ENCODE results near the gene IL1RL1. TPM values are rescaled to one million over a fixed set of nuclear protein-coding genes. Genes with fewer than 3 reads are reported as not detected.

The IL1RL1 gene
- total and polyA plus RNA-seq, 2 experiments from 2014 or later: not detected

DNA sequence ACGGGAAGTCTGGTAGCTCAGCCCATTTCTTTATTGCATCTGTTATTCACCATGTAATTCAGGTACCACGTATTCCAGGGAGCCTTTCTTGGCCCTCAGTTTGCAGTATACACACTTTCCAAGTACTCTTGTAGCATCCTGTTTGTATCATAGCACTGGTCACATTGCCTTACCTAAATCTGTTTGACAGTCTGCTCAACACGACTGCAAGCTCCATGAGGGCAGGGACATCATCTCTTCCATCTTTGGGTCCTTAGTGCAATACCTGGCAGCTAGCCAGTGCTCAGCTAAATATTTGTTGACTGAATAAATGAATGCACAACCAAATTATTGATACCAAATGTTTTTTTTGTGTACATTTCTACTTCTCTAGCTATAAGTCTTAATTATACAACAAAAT lies 33.0 kb downstream of the IL1RL1 start:
- Histone ChIP-seq H3K9me3 (ENCODE audit: low read depth) (no peaks in the 10 kb centered on the region), H3K27ac (no peak overlapping the region), H3K4me3 (no peak overlapping the region), H3K4me1 (ENCODE audit: low read depth) (no peaks in the 10 kb centered on the region), H3K27me3 (peaks cover 3% of the 10 kb centered on the region), H3K36me3 (no peaks in the 10 kb centered on the region)
- TF ChIP-seq, protein P1, sequence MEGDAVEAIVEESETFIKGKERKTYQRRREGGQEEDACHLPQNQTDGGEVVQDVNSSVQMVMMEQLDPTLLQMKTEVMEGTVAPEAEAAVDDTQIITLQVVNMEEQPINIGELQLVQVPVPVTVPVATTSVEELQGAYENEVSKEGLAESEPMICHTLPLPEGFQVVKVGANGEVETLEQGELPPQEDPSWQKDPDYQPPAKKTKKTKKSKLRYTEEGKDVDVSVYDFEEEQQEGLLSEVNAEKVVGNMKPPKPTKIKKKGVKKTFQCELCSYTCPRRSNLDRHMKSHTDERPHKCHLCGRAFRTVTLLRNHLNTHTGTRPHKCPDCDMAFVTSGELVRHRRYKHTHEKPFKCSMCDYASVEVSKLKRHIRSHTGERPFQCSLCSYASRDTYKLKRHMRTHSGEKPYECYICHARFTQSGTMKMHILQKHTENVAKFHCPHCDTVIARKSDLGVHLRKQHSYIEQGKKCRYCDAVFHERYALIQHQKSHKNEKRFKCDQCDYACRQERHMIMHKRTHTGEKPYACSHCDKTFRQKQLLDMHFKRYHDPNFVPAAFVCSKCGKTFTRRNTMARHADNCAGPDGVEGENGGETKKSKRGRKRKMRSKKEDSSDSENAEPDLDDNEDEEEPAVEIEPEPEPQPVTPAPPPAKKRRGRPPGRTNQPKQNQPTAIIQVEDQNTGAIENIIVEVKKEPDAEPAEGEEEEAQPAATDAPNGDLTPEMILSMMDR (IDR thresholded peaks at IDR 0.05; ENCODE audit: low read depth, low read length): no peak
- DNase-seq (ENCODE audit: low read depth in 1 of 2, low spot score in 1 of 2): peak in 1 of 2 donors; percentile 56

DNA sequence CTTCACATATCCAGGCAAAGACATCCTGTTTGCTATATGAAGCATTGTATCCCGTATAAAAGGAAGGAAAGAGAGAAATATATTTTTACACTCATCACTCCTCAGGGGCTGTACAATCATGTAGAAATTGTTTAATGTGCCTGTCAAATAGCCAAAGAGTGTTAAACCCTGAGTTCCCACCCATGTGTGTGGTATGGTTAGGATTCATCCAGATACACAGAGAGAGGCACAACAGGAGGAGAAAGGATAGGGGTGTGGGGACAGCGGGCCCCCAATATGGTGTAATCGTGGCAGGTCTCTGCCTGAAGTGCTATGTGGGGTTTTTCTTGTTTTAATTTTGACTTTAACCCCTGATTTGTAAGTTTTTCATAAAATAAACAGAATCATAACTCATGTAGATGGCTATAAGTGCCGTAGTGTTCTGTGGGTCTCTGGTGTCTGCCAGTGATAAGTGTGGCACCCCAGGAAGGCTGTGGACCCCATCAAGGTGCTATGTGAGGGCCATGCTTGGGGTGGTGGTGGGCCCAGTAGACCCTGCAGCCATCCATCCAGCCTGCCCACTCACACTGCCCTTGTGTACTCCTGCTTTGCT lies 34.1 kb downstream of the IL1RL1 start:
- no peak overlapping the region for H3K4me3 ChIP-seq
- H3K27me3 ChIP-seq: peaks cover 3% of the 10 kb centered on the region
- H3K27ac ChIP-seq: no peak overlapping the region
- TF ChIP-seq, protein P1 (IDR thresholded peaks at IDR 0.05; ENCODE audit: low read depth, low read length): no peak
- peak in 1 of 2 donors; percentile 61 for DNase-seq (ENCODE audit: low read depth in 1 of 2, low spot score in 1 of 2)
- no peaks in the 10 kb centered on the region for H3K36me3 ChIP-seq
- no peaks in the 10 kb centered on the region for H3K4me1 ChIP-seq (ENCODE audit: low read depth)
- H3K9me3 ChIP-seq (ENCODE audit: low read depth): no peaks in the 10 kb centered on the region

DNA sequence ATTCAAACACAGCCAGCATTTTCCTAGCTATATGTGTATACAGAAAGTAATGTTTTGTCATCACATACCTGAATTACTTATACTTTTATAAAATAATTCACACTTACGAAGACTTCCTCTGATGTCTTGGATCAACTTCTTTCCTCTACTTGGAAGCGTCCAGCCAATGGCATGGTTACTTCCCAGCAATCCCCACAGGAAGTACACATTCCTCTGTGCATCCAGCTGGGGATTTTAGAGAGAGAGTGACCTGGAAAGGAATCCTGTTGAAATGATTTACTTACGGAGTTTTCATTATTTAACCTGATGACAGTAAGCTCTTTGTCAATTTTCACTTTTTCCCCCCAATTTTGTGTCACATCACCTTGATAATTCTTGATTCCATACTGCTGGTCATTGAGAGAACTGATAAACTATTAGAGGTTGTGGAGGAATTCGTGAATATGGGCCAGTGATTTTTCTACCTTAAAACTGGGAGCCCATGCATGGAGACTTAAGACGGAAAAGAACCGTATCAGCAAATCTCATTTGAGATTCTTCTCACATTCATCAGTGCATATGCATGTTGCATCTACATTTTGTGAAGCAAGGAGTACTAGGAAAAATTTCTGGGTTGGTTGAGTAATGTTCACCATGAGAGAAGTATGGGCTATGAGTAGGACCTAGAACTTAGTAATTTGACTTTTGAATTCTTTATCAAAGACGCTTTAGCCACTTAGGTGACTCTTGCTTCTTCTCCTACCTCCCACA lies 35.2 kb downstream of the IL1RL1 start:
- TF ChIP-seq, protein P1 (IDR thresholded peaks at IDR 0.05; ENCODE audit: low read depth, low read length): no peak
- Histone ChIP-seq H3K27me3 (peaks cover 3% of the 10 kb centered on the region), H3K27ac (no peak overlapping the region), H3K9me3 (ENCODE audit: low read depth) (no peaks in the 10 kb centered on the region), H3K36me3 (no peaks in the 10 kb centered on the region), H3K4me1 (ENCODE audit: low read depth) (no peaks in the 10 kb centered on the region), H3K4me3 (no peak overlapping the region)
- peak in 1 of 2 donors; percentile 38 for DNase-seq (ENCODE audit: low read depth in 1 of 2, low spot score in 1 of 2)

DNA sequence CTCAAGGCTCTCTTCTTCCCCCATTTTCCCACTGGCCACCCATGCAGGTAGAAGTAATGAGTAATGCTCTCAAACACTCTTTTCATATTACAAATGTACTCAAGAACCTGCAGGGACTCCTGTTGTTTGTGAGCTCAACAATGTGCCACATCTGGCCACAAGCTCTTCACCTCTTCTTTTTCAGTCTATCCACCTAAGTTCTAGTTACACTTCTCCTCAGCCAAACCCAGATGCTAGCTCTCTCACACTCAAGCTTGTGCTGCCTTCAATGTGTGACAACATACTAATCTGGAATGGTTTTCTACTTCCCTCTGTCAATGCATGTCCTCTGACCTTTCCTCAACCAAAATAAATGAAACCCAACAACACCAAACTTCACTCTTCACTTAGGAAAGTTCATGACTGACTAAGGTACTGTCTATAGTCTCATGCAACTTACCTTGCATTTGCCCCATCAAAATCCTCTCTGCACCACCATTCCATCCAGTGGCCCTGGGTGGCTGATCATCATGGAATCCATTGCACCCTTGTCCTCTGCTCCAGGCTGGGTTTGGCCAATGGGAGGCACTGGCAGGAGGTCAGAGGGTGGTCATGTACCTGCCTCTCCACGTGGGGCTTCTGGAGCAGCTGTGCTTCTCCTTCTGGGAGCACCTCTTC lies 38.9 kb downstream of the IL1RL1 start:
- H3K4me3 ChIP-seq: no peak overlapping the region
- no peak overlapping the region for H3K27ac ChIP-seq
- H3K27me3 ChIP-seq: peaks cover 12% of the 10 kb centered on the region
- H3K9me3 ChIP-seq (ENCODE audit: low read depth): no peaks in the 10 kb centered on the region
- TF ChIP-seq, protein P1 (IDR thresholded peaks at IDR 0.05; ENCODE audit: low read depth, low read length): no peak
- H3K36me3 ChIP-seq: no peaks in the 10 kb centered on the region
- H3K4me1 ChIP-seq (ENCODE audit: low read depth): no peaks in the 10 kb centered on the region
- no peak for DNase-seq (ENCODE audit: low read depth in 1 of 2, low spot score in 1 of 2)

DNA sequence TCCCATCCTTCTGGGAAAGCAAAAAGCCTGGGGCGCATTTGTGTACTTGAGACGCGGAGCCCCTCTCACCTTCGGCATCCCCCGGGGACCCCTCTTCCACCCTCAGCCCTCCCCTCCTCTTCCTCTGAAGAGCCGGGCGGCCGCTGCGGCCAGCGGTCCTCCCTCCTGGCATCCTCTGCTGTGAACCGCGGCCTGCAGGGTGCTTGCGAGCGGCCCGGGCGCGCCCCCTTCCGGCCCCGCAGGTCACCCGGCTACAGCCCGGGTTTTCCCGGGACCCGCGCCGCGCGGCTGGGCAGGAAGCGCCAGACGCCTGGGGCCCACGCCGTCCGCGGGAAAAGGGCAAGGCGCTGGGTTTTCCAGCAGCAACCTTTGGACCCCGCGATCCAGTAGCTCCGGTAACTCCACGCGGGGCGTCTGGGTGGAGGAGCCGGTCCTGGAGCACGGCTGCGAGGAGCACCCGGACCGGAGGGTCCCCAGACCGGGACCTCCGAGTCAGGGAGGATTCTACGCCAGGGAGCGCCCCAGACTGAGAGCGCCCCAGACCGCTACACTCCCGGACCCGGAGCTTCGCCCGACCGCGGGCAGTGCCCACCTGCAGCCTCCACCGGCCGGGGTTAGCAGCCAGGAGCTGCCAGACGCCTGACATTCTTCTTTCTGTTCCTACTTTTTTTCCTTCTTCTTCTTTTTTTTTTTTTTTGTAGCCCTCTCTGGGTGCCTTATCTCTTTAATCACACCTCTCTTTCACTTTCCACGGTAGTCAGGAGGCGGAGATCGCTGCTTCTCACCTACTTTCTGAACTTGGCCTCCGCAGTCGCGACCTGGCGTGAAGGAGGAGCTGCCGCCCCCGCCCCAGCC lies 44.4 kb downstream of the IL1RL1 start, which contains the start of gene IL18R1:
TSS of gene IL18R1 (plus strand) at position 271 of the 855 bp plus-strand sequence. CDS start 6,865 bp downstream, outside the sequence.
- no peak within 1 kb of the TSS for H3K27ac ChIP-seq
- H3K27me3 ChIP-seq: peaks cover 36% of the 10 kb centered on the region
- no peaks in the 10 kb centered on the region for H3K4me1 ChIP-seq (ENCODE audit: low read depth)
- TF ChIP-seq, protein P1 (IDR thresholded peaks at IDR 0.05; ENCODE audit: low read depth, low read length): peak; percentile 85
- no peaks in the 10 kb centered on the region for H3K9me3 ChIP-seq (ENCODE audit: low read depth)
- H3K36me3 ChIP-seq: no peaks in the 10 kb centered on the region
- DNase-seq (ENCODE audit: low read depth in 1 of 2, low spot score in 1 of 2): peak; percentile 86 to 90
- H3K4me3 ChIP-seq: peak within 1 kb of the TSS; percentile 43
